Kidney (tissue), 14 donors: Measurements from ENCODE around the gene DPY19L1. TPM values are rescaled to one million over a fixed set of nuclear protein-coding genes. Genes with fewer than 3 reads are reported as not detected.

Experiments
- DNase-seq, 5 donors: peaks; one replicate each; pipeline ENCODE4 v3.0.0-alpha.2; 2013 to 2020
- FAIRE-seq: peaks from 2 replicates; lab custom pipeline; 2012; peaks lifted over from hg19 to GRCh38; lab: Jason Lieb, UNC
- H3K27ac ChIP-seq, 2 donors: one replicate each; pipeline ENCODE4 v1.7.0; 2013; ENCODE audit warnings: low read depth in 2 of 2, low read length in 2 of 2, inconsistent platforms in 1 of 2
- H3K27me3 ChIP-seq: one replicate; pipeline ENCODE4 v1.7.1; 2013; ENCODE audit warnings: low read length, inconsistent platforms; ENCODE audit not compliant: control insufficient read depth, insufficient read depth
- H3K36me3 ChIP-seq, 3 donors: one replicate each; pipeline versions ENCODE4 v1.7.0 to v1.7.1; 2013; ENCODE audit warnings: low read length in 3 of 3, control low read depth in 1 of 3, inconsistent platforms in 1 of 3; ENCODE audit not compliant: insufficient read depth in 3 of 3, control insufficient read depth in 2 of 3
- H3K4me1 ChIP-seq, 3 donors: one replicate each; pipeline versions ENCODE4 v1.7.0 to v1.7.1; 2013; ENCODE audit warnings: low read length in 3 of 3, inconsistent platforms in 1 of 3, low read depth in 1 of 3; ENCODE audit not compliant: control insufficient read depth in 2 of 3, insufficient read depth in 2 of 3
- H3K4me3 ChIP-seq, 3 donors: one replicate each; pipeline versions ENCODE4 v1.7.0 to v1.8.1; 2013; ENCODE audit warnings: low read length in 3 of 3, control low read depth in 1 of 3, inconsistent platforms in 1 of 3
- H3K9ac ChIP-seq, 3 donors: one replicate each; pipeline versions ENCODE4 v1.7.0 to v1.7.1; 2013; ENCODE audit warnings: low read length in 3 of 3, control low read depth in 1 of 3, inconsistent platforms in 1 of 3
- H3K9me3 ChIP-seq, 3 donors: one replicate each; pipeline versions ENCODE4 v1.7.0 to v1.7.1; 2013; ENCODE audit warnings: low read length in 3 of 3, control low read depth in 1 of 3, inconsistent platforms in 1 of 3; ENCODE audit not compliant: control insufficient read depth in 2 of 3, insufficient read depth in 1 of 3
- CTCF ChIP-seq: IDR thresholded peaks from 3 replicates; pipeline ENCODE4 v1.5.1; 2012; ENCODE audit warnings: mild to moderate bottlenecking, moderate library complexity, borderline replicate concordance; ENCODE audit not compliant: insufficient read depth; ENCODE audit errors: extremely low read depth
- intact Hi-C: fragments of 100-400 bp; cut with DNase I; formaldehyde crosslinking; loops from one replicate; pipeline ENCODE4 v1.11.1; 2022
- polyA plus RNA-seq: library from polyadenylated mRNA; stranded (reverse); fragments of 350-450 nt; fragmentation: Illumina TruSeq; extraction: RNeasy Lipid Tissue Mini Kit (QIAGEN cat#74804); gene quantifications from one replicate; pipeline ENCODE4 v1.2.3, GENCODE V29; 2014; ENCODE audit warnings: low read depth, low replicate concordance; ENCODE audit not compliant: insufficient read depth
- total RNA-seq: library from RNA; stranded (reverse); fragmentation: NEBNext Ultra II Directional; extraction: Animal tissue kit (Norgen Biotek cat#: 25700); gene quantifications from one replicate; pipeline ENCODE4 v1.2.1, GENCODE V29; 2021
- donor health status: control.
- donor health status: control.
- donor health status: control.
- donor health status: control.
- donor health status: control.
- donor health status: DM: yes; HTN: yes; CAD: no.
- donor health status: Normal renal cell carcinoma (clear cell type).

DPY19L1 gene
- total and polyA plus RNA-seq, 2 donors from 2014 or later: 5.0 to 32.4 TPM

GRCh38 chr7:35019801-35020200 lies 17.5 kb downstream of the DPY19L1 start:
- no peak for TF ChIP-seq CTCF
- no peaks in the 10 kb centered on the region for H3K27me3 ChIP-seq
- H3K9me3 ChIP-seq: no peaks in the 10 kb centered on the region
- no peak overlapping the region for H3K9ac ChIP-seq
- H3K4me1 ChIP-seq: no peaks in the 10 kb centered on the region
- FAIRE-seq (no peak), DNase-seq (no peak)
- H3K4me3 ChIP-seq: no peak overlapping the region
- H3K27ac ChIP-seq: no peak overlapping the region
- peaks cover 0 to 7% (median 0%) of the 10 kb centered on the region in 3 donors for H3K36me3 ChIP-seq
- intact Hi-C loops: no loop called here

- Histone ChIP-seq H3K27me3 (no peaks in the 10 kb centered on the region), H3K4me1 (no peaks in the 10 kb centered on the region), H3K9ac (no peak overlapping the region), H3K27ac (no peak overlapping the region), H3K4me3 (no peak overlapping the region), H3K36me3 (peaks cover 0 to 7% (median 0%) of the 10 kb centered on the region in 3 donors), H3K9me3 (no peaks in the 10 kb centered on the region)
- intact Hi-C loops: no loop called here
- no peak for TF ChIP-seq CTCF
- DNase-seq (no peak), FAIRE-seq (peak; percentile 8)
Measured at GRCh38 chr7:35019179-35019729, 18.0 kb downstream of the DPY19L1 start.

GRCh38 chr7:35015346-35015859 lies 21.9 kb downstream of the DPY19L1 start:
- intact Hi-C loops: no loop called here
- Histone ChIP-seq H3K9me3 (no peaks in the 10 kb centered on the region), H3K9ac (no peak overlapping the region), H3K4me3 (no peak overlapping the region), H3K27me3 (no peaks in the 10 kb centered on the region), H3K4me1 (no peaks in the 10 kb centered on the region), H3K36me3 (peaks cover 0 to 7% (median 2%) of the 10 kb centered on the region in 3 donors), H3K27ac (no peak overlapping the region)
- DNase-seq: no peak
- no peak for FAIRE-seq
- TF ChIP-seq CTCF: no peak
